HCT116 (cell line): ENCODE results near the gene TTBK1. TPM values are rescaled to one million over a fixed set of nuclear protein-coding genes. Genes with fewer than 3 reads are reported as not detected.

Experiments used
- ATAC-seq: fragments of 200-7000 bp; cut with Tn5 transposase; 2 replicates; pipeline ENCODE4 v1.9.1; 2020; ENCODE audit warnings: mild to moderate bottlenecking, moderate library complexity
- BruUV-seq: library from RNA; stranded (reverse); fragments of 400-500 nt; replicated peaks from 2 replicates; lab custom pipeline; 2021; lab: Mats Ljungman, UMichigan
- CTCF ChIA-PET: fragments of 300-600 bp; sonication (Branson Sonifier 250); formaldehyde crosslinking; loops from one replicate; lab custom pipeline; 2021; ENCODE audit warnings: antibody characterized with exemption; lab: Charles Lee
- POLR2A ChIA-PET: fragments of 300-600, 350-600 bp; sonication (Branson Sonifier 250); formaldehyde crosslinking; loops from one replicate; lab custom pipeline; 2021; ENCODE audit warnings: antibody characterized with exemption; lab: Charles Lee
- RAD21 ChIA-PET, 2 experiments: fragments of 300-600 bp; sonication (Branson Sonifier 250); formaldehyde crosslinking; loops; one replicate each; lab custom pipeline; 2023; ENCODE audit warnings: low total read pairs in 2 of 2; ENCODE audit not compliant: uncharacterized antibody in 2 of 2, unreplicated experiment in 2 of 2, low non-redundant PET in 1 of 2; lab: Charles Lee
- DNase-seq: peaks from one replicate; pipeline ENCODE4 v3.0.0-alpha.2; 2010; ENCODE audit warnings: low read depth, low spot score
- H2AFZ ChIP-seq: fragments of 200-600 bp; shearing (Covaris generic), sonication (generic); 2 replicates; pipeline ENCODE4 v1.6.1; 2017; ENCODE audit warnings: low read depth, mixed run types, mixed read lengths, antibody characterized with exemption, low read length; ENCODE audit not compliant: poor library complexity, severe bottlenecking
- H3K27ac ChIP-seq: 2 replicates; pipeline ENCODE4 v1.5.1; 2012; ENCODE audit warnings: low read depth, low read length
- H3K27me3 ChIP-seq: fragments of 200-600 bp; sonication (generic); 2 replicates; pipeline ENCODE4 v1.6.1; 2016; ENCODE audit warnings: mixed run types, low read length, mixed read lengths; ENCODE audit not compliant: insufficient read depth
- H3K36me3 ChIP-seq, 2 experiments: fragments of 200-500 bp in 1 of 2; fragments of 200-600 bp in 1 of 2; sonication (Bioruptor generic) in 1 of 2; sonication (generic) in 1 of 2; 2 replicates each; pipeline versions ENCODE4 v1.5.1 to v1.6.1; 2014 to 2016; ENCODE audit warnings: low read length in 2 of 2, inconsistent platforms in 1 of 2, mixed read lengths in 1 of 2, mixed run types in 1 of 2; ENCODE audit not compliant: insufficient read depth in 2 of 2, control insufficient read depth in 1 of 2
- H3K4me1 ChIP-seq, 2 experiments: fragments of 200-600 bp in 1 of 2; sonication (generic) in 1 of 2; 2 replicates each; pipeline versions ENCODE4 v1.5.1 to v1.6.1; 2012 to 2017; ENCODE audit warnings: low read length in 2 of 2, inconsistent platforms in 1 of 2, mild to moderate bottlenecking in 1 of 2, mixed read lengths in 1 of 2, mixed run types in 1 of 2, moderate library complexity in 1 of 2; ENCODE audit not compliant: insufficient read depth in 2 of 2, control insufficient read depth in 1 of 2
- H3K4me2 ChIP-seq: fragments of 200-600 bp; sonication (generic); 2 replicates; pipeline ENCODE4 v1.6.1; 2017; ENCODE audit warnings: mixed run types, low read length, mixed read lengths
- H3K4me3 ChIP-seq, 2 experiments: fragments of 200-600 bp in 1 of 2; sonication (generic) in 1 of 2; replicated peaks in 1 of 2; 2 replicates each; pipeline ENCODE4 v1.5.1; 2011 to 2016; ENCODE audit warnings: low read length in 2 of 2, control low read depth in 1 of 2, low read depth in 1 of 2, mild to moderate bottlenecking in 1 of 2, mixed read lengths in 1 of 2, mixed run types in 1 of 2
- H3K79me2 ChIP-seq: fragments of 200-600 bp; sonication (generic); 2 replicates; pipeline ENCODE4 v1.6.1; 2017; ENCODE audit warnings: mild to moderate bottlenecking, mixed run types, low read length, moderate library complexity, mixed read lengths; ENCODE audit not compliant: insufficient read depth
- H3K9ac ChIP-seq: fragments of 200-600 bp; sonication (generic); 2 replicates; pipeline ENCODE4 v1.6.1; 2016; ENCODE audit warnings: low read length, mixed read lengths
- H3K9me2 ChIP-seq: fragments of 200-600 bp; sonication (generic), shearing (Covaris generic); 2 replicates; pipeline ENCODE4 v1.6.1; 2017; ENCODE audit warnings: mixed run types, mild to moderate bottlenecking, moderate library complexity; ENCODE audit not compliant: insufficient read depth
- H3K9me3 ChIP-seq, 2 experiments: fragments of 200-500 bp in 1 of 2; fragments of 200-600 bp in 1 of 2; sonication (Bioruptor generic) in 1 of 2; sonication (generic) in 1 of 2; 2 replicates each; pipeline ENCODE4 v1.6.1; 2014 to 2017; ENCODE audit warnings: low read length in 2 of 2, mixed read lengths in 2 of 2, inconsistent platforms in 1 of 2, low read depth in 1 of 2, mild to moderate bottlenecking in 1 of 2, mixed run types in 1 of 2, moderate library complexity in 1 of 2; ENCODE audit not compliant: control insufficient read depth in 1 of 2, insufficient read depth in 1 of 2
- H4K20me1 ChIP-seq: fragments of 200-600 bp; sonication (generic), shearing (Covaris generic); 2 replicates; pipeline ENCODE4 v1.6.1; 2017; ENCODE audit warnings: mixed run types, mild to moderate bottlenecking, moderate library complexity; ENCODE audit not compliant: insufficient read depth
- CBX3 ChIP-seq: IDR thresholded peaks from 2 replicates; pipeline ENCODE4 v1.6.1; 2012; ENCODE audit warnings: low read depth
- CEBPB ChIP-seq: IDR thresholded peaks from 2 replicates; pipeline ENCODE4 v1.6.1; 2012; ENCODE audit warnings: low read depth
- EGR1 ChIP-seq: IDR thresholded peaks from 2 replicates; pipeline ENCODE4 v1.6.1; 2012; ENCODE audit warnings: low read depth
- EZH2 ChIP-seq: fragments of 200-600 bp; sonication (generic); IDR thresholded peaks from 2 replicates; pipeline ENCODE4 v1.6.1; 2017; ENCODE audit warnings: antibody characterized with exemption, mixed run types
- EZH2phosphoT487 ChIP-seq: fragments of 200-600 bp; IDR thresholded peaks from 2 replicates; pipeline ENCODE4 v1.6.1; 2018; ENCODE audit warnings: antibody characterized with exemption, borderline replicate concordance
- JUND ChIP-seq: IDR thresholded peaks from 2 replicates; pipeline ENCODE4 v1.6.1; 2012
- RAD21 ChIP-seq: IDR thresholded peaks from 2 replicates; pipeline ENCODE4 v1.6.1; 2012; ENCODE audit warnings: low read depth, mild to moderate bottlenecking
- REST ChIP-seq: IDR thresholded peaks from 2 replicates; pipeline ENCODE4 v1.6.1; 2012; ENCODE audit warnings: low read depth
- SIN3A ChIP-seq: IDR thresholded peaks from 2 replicates; pipeline ENCODE4 v1.6.1; 2012; ENCODE audit warnings: low read depth
- SRF ChIP-seq: IDR thresholded peaks from 2 replicates; pipeline ENCODE4 v1.6.1; 2012; ENCODE audit warnings: low read depth
- YY1 ChIP-seq: IDR thresholded peaks from 2 replicates; pipeline ENCODE4 v1.6.1; 2011; ENCODE audit warnings: low read length, low read depth, moderate library complexity, mild to moderate bottlenecking; ENCODE audit not compliant: insufficient replicate concordance; ENCODE audit errors: extremely low read depth
- intact Hi-C: fragments of 100-400 bp; cut with micrococcal nuclease; formaldehyde crosslinking; loops from 2 replicates; pipeline ENCODE4 v1.10.0; 2022
- total RNA-seq: library from RNA; stranded (reverse); gene quantifications from one replicate; pipeline ENCODE4 v1.2.1, GENCODE V29; 2021; ENCODE audit not compliant: unreplicated experiment
- TF ChIP-seq, protein P1 (sequence below), 3 experiments: fragments of 200-600 bp in 1 of 3; sonication (generic) in 1 of 3; IDR thresholded peaks in 2 of 3; conservative IDR thresholded peaks in 1 of 3; 2 replicates each; pipeline ENCODE4 v1.5.1; 2012 to 2017; ENCODE audit warnings: low read depth in 2 of 3, low read length in 2 of 3, antibody characterized with exemption in 1 of 3, borderline replicate concordance in 1 of 3, control low read depth in 1 of 3, mild to moderate bottlenecking in 1 of 3, mixed read lengths in 1 of 3, mixed run types in 1 of 3, moderate library complexity in 1 of 3; ENCODE audit not compliant: insufficient read depth in 1 of 3
- TF ChIP-seq, protein P2 (sequence below): IDR thresholded peaks from 2 replicates; pipeline ENCODE4 v1.6.1; 2012

TTBK1 gene
- total RNA-seq, 1 experiment from 2014 or later = not detected

GRCh38 chr6:43283514-43283901 lies 40.2 kb downstream of the TTBK1 start (continued):
- TF ChIP-seq, protein P1, sequence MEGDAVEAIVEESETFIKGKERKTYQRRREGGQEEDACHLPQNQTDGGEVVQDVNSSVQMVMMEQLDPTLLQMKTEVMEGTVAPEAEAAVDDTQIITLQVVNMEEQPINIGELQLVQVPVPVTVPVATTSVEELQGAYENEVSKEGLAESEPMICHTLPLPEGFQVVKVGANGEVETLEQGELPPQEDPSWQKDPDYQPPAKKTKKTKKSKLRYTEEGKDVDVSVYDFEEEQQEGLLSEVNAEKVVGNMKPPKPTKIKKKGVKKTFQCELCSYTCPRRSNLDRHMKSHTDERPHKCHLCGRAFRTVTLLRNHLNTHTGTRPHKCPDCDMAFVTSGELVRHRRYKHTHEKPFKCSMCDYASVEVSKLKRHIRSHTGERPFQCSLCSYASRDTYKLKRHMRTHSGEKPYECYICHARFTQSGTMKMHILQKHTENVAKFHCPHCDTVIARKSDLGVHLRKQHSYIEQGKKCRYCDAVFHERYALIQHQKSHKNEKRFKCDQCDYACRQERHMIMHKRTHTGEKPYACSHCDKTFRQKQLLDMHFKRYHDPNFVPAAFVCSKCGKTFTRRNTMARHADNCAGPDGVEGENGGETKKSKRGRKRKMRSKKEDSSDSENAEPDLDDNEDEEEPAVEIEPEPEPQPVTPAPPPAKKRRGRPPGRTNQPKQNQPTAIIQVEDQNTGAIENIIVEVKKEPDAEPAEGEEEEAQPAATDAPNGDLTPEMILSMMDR (IDR thresholded peaks at IDR 0.05 in 2 of 3, conservative IDR thresholded peaks at IDR 0.05 in 1 of 3; ENCODE audit: borderline replicate concordance in 1 of 3, insufficient read depth in 1 of 3, low read depth in 2 of 3, low read length in 2 of 3) = no peak

- DNase-seq = no peak
- Histone ChIP-seq H3K4me3 (no peak overlapping the region), H3K27ac (no peak overlapping the region), H3K9ac (no peak overlapping the region), H3K79me2 (no peaks in the 10 kb centered on the region), H3K4me2 (no peak overlapping the region), H3K4me1 (peaks cover 0 to under 1% of the 10 kb centered on the region in 2 experiments; a peak in 1 of 4 replicates), H3K9me3 (no peaks in the 10 kb centered on the region), H4K20me1 (no peaks in the 10 kb centered on the region), H3K27me3 (no peaks in the 10 kb centered on the region), H3K36me3 (no peaks in the 10 kb centered on the region), H3K9me2 (no peaks in the 10 kb centered on the region), H2AFZ (no peak overlapping the region)
- ChIA-PET POLR2A (no interaction called here), RAD21 (no interaction called here), CTCF (no interaction called here)
- no TSS peak for BruUV-seq
- TF ChIP-seq EGR1 = no peak
- TF ChIP-seq JUND = no peak
- no peak for TF ChIP-seq SRF
- no peak for TF ChIP-seq CEBPB
- intact Hi-C loops = no loop called here
- ATAC-seq = no peak
Observed at GRCh38 chr6:43283905-43284304, 40.6 kb downstream of the TTBK1 start.

DNA sequence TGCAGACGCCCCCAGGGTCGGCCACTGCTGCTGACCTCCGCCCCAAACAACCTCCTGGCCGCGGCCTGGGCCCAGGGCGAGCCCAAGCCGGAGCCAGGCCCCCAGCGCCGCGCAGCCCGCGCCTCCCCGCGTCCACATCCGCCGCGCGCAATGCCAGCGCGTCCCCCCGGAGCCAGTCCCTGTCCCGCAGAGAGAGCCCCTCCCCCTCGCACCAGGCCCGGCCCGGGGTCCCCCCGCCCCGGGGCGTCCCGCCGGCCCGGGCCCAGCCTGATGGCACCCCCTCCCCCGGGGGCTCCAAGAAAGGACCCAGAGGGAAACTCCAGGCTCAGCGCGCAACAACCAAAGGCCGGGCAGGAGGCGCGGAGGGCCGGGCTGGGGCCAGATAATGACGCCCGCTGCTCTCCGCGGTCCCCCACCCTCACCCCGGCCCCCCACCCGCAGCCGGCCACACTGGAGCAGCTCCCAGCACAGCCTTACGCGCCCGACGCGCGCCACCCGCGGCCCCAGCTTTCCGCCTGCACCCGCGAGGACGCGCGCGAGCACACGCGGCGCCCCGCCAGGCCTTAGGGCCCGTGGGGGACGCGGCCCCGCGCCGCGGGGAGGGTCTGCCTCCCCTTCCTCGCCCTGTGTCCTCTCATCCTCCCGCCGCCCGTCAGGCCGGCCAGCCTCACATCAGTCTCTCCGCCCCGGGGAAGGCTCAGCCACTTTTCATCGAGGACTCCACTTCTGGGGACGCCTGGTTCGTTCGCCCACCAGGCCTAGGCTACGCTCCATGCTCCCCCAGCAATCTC lies 41.9 kb downstream of the TTBK1 start:
- POLR2A ChIA-PET = no interaction called here
- H3K4me2 ChIP-seq = no peak overlapping the region
- intact Hi-C loops = no loop called here
- H3K9me3 ChIP-seq = no peaks in the 10 kb centered on the region
- H4K20me1 ChIP-seq = no peaks in the 10 kb centered on the region
- ATAC-seq = no peak
- no peak overlapping the region for H2AFZ ChIP-seq
- CTCF ChIA-PET = no interaction called here
- no peaks in the 10 kb centered on the region for H3K9me2 ChIP-seq
- no peak overlapping the region for H3K27ac ChIP-seq
- no peaks in the 10 kb centered on the region for H3K27me3 ChIP-seq
- H3K9ac ChIP-seq = no peak overlapping the region
- DNase-seq = no peak
- no peaks in the 10 kb centered on the region for H3K79me2 ChIP-seq
- RAD21 ChIA-PET = no interaction called here
- no peak overlapping the region for H3K4me3 ChIP-seq
- no TSS peak for BruUV-seq
- no peaks in the 10 kb centered on the region for H3K4me1 ChIP-seq
- no peaks in the 10 kb centered on the region for H3K36me3 ChIP-seq
- TF ChIP-seq JUND (no peak), EZH2 (no peak), YY1 (no peak), SIN3A (no peak), REST (no peak), EZH2phosphoT487 (no peak), RAD21 (no peak), CBX3 (no peak), SRF (no peak)
- TF ChIP-seq, protein P2, sequence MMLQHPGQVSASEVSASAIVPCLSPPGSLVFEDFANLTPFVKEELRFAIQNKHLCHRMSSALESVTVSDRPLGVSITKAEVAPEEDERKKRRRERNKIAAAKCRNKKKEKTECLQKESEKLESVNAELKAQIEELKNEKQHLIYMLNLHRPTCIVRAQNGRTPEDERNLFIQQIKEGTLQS = no peak
